Lower leg skin (tissue), 4 donors: ENCODE results near the gene GPR3. TPM values are rescaled to one million over a fixed set of nuclear protein-coding genes. Genes with fewer than 3 reads are reported as not detected.

Experiments
- DNase-seq, 2 donors: peaks; one replicate each; pipeline ENCODE4 v3.0.0-alpha.2; 2019; ENCODE audit warnings: low spot score in 2 of 2
- H3K4me3 ChIP-seq: fragments of 200-600 bp; sonication (generic); 2 replicates; pipeline ENCODE4 v1.5.1; 2017; ENCODE audit warnings: mild to moderate bottlenecking, low read depth; ENCODE audit not compliant: poor library complexity, severe bottlenecking
- CTCF ChIP-seq, 3 donors: fragments of 450-650 bp; IDR thresholded peaks; one replicate each; pipeline ENCODE4 v1.5.1; 2016; ENCODE audit warnings: antibody characterized with exemption in 3 of 3, mild to moderate bottlenecking in 3 of 3, moderate library complexity in 2 of 3
- POLR2A ChIP-seq, 2 donors: fragments of 450-650 bp; IDR thresholded peaks; one replicate each; pipeline ENCODE4 v1.6.1; 2016 to 2017; ENCODE audit warnings: antibody characterized with exemption in 2 of 2, mild to moderate bottlenecking in 1 of 2, moderate library complexity in 1 of 2
- WGBS, 2 donors: methylation state at CpG; one replicate each; pipeline ENCODE4 v1.1.5; 2018; 5-methylcytosine and 5-hydroxymethylcytosine counted together
- intact Hi-C: fragments of 100-400 bp; cut with DNase I; formaldehyde crosslinking; loops from one replicate; pipeline ENCODE4 v1.15.0; 2023; ENCODE audit warnings: low total_unique reads
- total RNA-seq, 4 donors: library from RNA; depleted of rRNA; stranded (reverse); fragments of >200 nt; gene quantifications; one replicate each; pipeline ENCODE4 v1.1.0, GENCODE V29; 2016

The GPR3 gene
- total RNA-seq, 4 donors from 2014 or later: 0.22 to 1.3 (median 0.68) TPM

- TF ChIP-seq CTCF (IDR thresholded peaks at IDR 0.05) (no peak), POLR2A (IDR thresholded peaks at IDR 0.05) (no peak)
- WGBS, 2 donors: 71 to 84% methylated on average over 3 of the region's 3 CpGs
- no peak overlapping the region for H3K4me3 ChIP-seq
- intact Hi-C loops: no loop called here
- no peak for DNase-seq
Observed at GRCh38 chr1:27417713-27418112, 25.3 kb downstream of the GPR3 start.

- TF ChIP-seq CTCF (IDR thresholded peaks at IDR 0.05) (no peak), POLR2A (IDR thresholded peaks at IDR 0.05) (no peak)
- DNase-seq: peak in 1 of 2 donors; percentile 56
Observed at GRCh38 chr1:27418326-27419185, 26.1 kb downstream of the GPR3 start.

GRCh38 chr1:27423709-27424108 lies 31.3 kb downstream of the GPR3 start:
- TF ChIP-seq POLR2A (IDR thresholded peaks at IDR 0.05) (no peak), CTCF (IDR thresholded peaks at IDR 0.05) (no peak)
- DNase-seq: no peak
- H3K4me3 ChIP-seq: no peak overlapping the region
- WGBS, 2 donors: 75 to 85% methylated on average over 4 of the region's 4 CpGs
- intact Hi-C loops: no loop called here

More at GRCh38 chr1:27418326-27419185, 26.1 kb downstream of the GPR3 start:
- H3K4me3 ChIP-seq: no peak overlapping the region
- intact Hi-C loops: no loop called here
- WGBS, 2 donors: 39 to 46% methylated on average over 14 of the region's 14 CpGs

- intact Hi-C loops: no loop called here
- TF ChIP-seq POLR2A (IDR thresholded peaks at IDR 0.05) (no peak), CTCF (IDR thresholded peaks at IDR 0.05) (no peak)
- DNase-seq: no peak
- WGBS, 2 donors: 64 to 69% methylated on average over 2 of the region's 2 CpGs
- no peak overlapping the region for H3K4me3 ChIP-seq
Observed at GRCh38 chr1:27427329-27427728, 34.9 kb downstream of the GPR3 start.

GRCh38 chr1:27427816-27428315 lies 35.4 kb downstream of the GPR3 start:
- intact Hi-C loops: no loop called here
- TF ChIP-seq CTCF (IDR thresholded peaks at IDR 0.05): no peak
- TF ChIP-seq POLR2A (IDR thresholded peaks at IDR 0.05): no peak
- no peak overlapping the region for H3K4me3 ChIP-seq
- no peak for DNase-seq
- 50 to 66% methylated on average over 2 of the region's 2 CpGs for WGBS, 2 donors
